Spleen (tissue), 11 donors: ENCODE data around the gene SLC22A1. TPM values are rescaled to one million over a fixed set of nuclear protein-coding genes. Genes with fewer than 3 reads are reported as not detected.

Experiments used
- DNase-seq: peaks from one replicate; pipeline ENCODE4 v3.0.0-alpha.2; 2020
- H3K27ac ChIP-seq, 8 donors: fragments of 200-600 bp; sonication (generic) in 7 of 8; 1 replicate in 4 of 8; 2 replicates in 4 of 8; pipeline versions ENCODE4 v1.5.0 to v1.8.0; 2016 to 2021; ENCODE audit warnings: inconsistent platforms in 4 of 8, mild to moderate bottlenecking in 4 of 8, moderate library complexity in 1 of 8
- H3K27me3 ChIP-seq, 7 donors: fragments of 200-600 bp; sonication (generic) in 6 of 7; replicated peaks in 1 of 7; 1 replicate in 4 of 7; 2 replicates in 3 of 7; pipeline versions ENCODE4 v1.5.0 to v1.8.0; 2016 to 2021; ENCODE audit warnings: inconsistent platforms in 3 of 7, mild to moderate bottlenecking in 1 of 7
- H3K36me3 ChIP-seq, 6 donors: fragments of 200-600 bp; sonication (generic) in 5 of 6; 1 replicate in 4 of 6; 2 replicates in 2 of 6; pipeline versions ENCODE4 v1.5.0 to v1.8.0; 2016 to 2021; ENCODE audit warnings: inconsistent platforms in 2 of 6
- H3K4me1 ChIP-seq, 6 donors: fragments of 200-600 bp; sonication (generic) in 5 of 6; 1 replicate in 3 of 6; 2 replicates in 3 of 6; pipeline versions ENCODE4 v1.5.0 to v1.8.0; 2016 to 2021; ENCODE audit warnings: inconsistent platforms in 3 of 6
- H3K4me3 ChIP-seq, 8 donors: fragments of 200-600 bp; sonication (generic) in 7 of 8; 1 replicate in 4 of 8; 2 replicates in 4 of 8; pipeline versions ENCODE4 v1.5.0 to v1.8.0; 2016 to 2021; ENCODE audit warnings: inconsistent platforms in 4 of 8, mild to moderate bottlenecking in 4 of 8, moderate library complexity in 2 of 8
- H3K9me3 ChIP-seq, 8 donors: fragments of 200-600 bp; sonication (generic) in 7 of 8; 1 replicate in 4 of 8; 2 replicates in 4 of 8; pipeline versions ENCODE4 v1.5.0 to v1.8.0; 2016 to 2021; ENCODE audit warnings: inconsistent platforms in 4 of 8
- POLR2A ChIP-seq, 3 donors: fragments of 450-650 bp; IDR thresholded peaks; one replicate each; pipeline ENCODE4 v1.5.1; 2017; ENCODE audit warnings: antibody characterized with exemption in 3 of 3, mild to moderate bottlenecking in 1 of 3
- POLR2AphosphoS5 ChIP-seq, 3 donors: sonication (generic); formaldehyde crosslinking; IDR thresholded peaks; one replicate each; pipeline ENCODE4 v1.5.1; 2017; ENCODE audit warnings: antibody characterized with exemption in 3 of 3
- WGBS, 5 donors: extraction: QIAGEN DNeasy Blood & Tissue Kit in 3 of 5; methylation state at CpG; one replicate each; pipeline versions ENCODE4 v1.1.5 to v1.1.7; 2013 to 2018; 5-methylcytosine and 5-hydroxymethylcytosine counted together
- intact Hi-C: fragments of 100-400 bp; cut with DNase I; formaldehyde crosslinking; loops from one replicate; pipeline ENCODE4 v1.15.0; 2023; ENCODE audit warnings: low total_unique reads
- polyA plus RNA-seq, 3 donors: library from polyadenylated mRNA; stranded (reverse); fragments of 200-250 nt; gene quantifications; one replicate each; pipeline ENCODE4 v1.2.1, GENCODE V29; 2013
- total RNA-seq, 7 donors: library from RNA; depleted of rRNA in 3 of 7; stranded (reverse); fragments of >200 nt in 3 of 7; fragmentation: NEBNext Ultra II Directional in 4 of 7; extraction: Animal tissue kit (Norgen Biotek cat#: 25700) in 4 of 7; gene quantifications; one replicate each; pipeline versions ENCODE4 v1.1.0 to v1.2.1, GENCODE V29; 2016 to 2021
- TF ChIP-seq, protein P1 (sequence below), 11 experiments: fragments of 200-600 bp in 7 of 11; fragments of 450-650 bp in 4 of 11; sonication (generic) in 4 of 11; IDR thresholded peaks in 8 of 11; conservative IDR thresholded peaks in 3 of 11; 1 replicate in 7 of 11; 2 replicates in 4 of 11; pipeline versions ENCODE4 v1.4.0 to v1.8.0; 2016 to 2021; ENCODE audit warnings: antibody characterized with exemption in 11 of 11, inconsistent platforms in 4 of 11, mild to moderate bottlenecking in 1 of 11
- donor health status: healthy with polysubstance abuse.
- donor health status: DM: no; HTN: no; CAD: no; lungs with moderate emphysema.
- donor health status: DM: no; HTN: no; CAD: no.
- donor health status: Bipolar disorder and iron deficiency.
- donor health status: healthy.
- donor health status: DM: no; HTN: no; CAD: no.
- donor health status: DM: yes; HTN: yes; CAD: no.

Gene SLC22A1
- total and polyA plus RNA-seq, 10 donors, result 0.23 to 6.1 (median 3.9) TPM

DNA sequence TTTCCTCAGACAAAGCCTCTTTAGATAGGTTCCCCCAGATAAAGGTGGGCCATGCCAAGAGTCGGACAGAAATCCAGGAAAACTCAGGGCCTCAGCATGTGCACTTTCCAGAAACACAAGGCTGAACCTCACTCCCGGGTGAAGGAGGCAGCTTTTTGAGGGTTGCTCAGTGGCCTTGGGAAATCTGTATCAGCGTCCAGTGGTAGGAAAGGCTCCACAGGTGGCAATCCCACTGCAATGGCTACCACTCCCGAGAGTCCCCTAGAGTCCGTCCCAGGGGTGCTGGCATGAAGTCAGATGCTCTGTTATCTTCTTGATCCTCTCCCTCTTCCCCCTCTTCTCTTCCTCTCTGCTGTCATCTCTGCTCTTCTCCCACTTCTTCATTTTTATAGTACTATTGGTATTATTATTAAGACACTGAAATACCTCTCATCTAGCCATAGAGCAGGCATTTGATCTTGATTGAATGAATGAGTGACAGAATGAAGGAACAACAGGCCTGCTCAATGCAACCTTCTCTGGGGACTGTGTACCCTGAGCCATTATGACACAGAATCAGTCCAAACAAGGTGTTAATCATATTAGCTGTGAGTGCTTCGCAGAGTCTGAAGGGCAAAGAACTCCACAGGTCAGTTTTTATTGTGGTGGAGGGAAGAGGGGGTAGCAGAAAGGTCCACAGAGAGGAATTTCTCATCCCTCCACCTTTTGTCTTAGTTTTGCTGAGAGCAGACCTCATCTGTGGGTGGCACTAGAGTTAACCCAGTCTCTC is 13.3 kb downstream of the SLC22A1 start:
- peaks cover 0 to 7% (median 3%) of the 10 kb centered on the region in 6 donors for H3K4me1 ChIP-seq
- no peaks in the 10 kb centered on the region for H3K9me3 ChIP-seq
- DNase-seq, result no peak
- no peaks in the 10 kb centered on the region for H3K27me3 ChIP-seq
- no peak overlapping the region for H3K27ac ChIP-seq
- H3K4me3 ChIP-seq, result no peak overlapping the region
- TF ChIP-seq POLR2AphosphoS5 (IDR thresholded peaks at IDR 0.05), result no peak
- TF ChIP-seq POLR2A (IDR thresholded peaks at IDR 0.05), result no peak
- TF ChIP-seq, protein P1, sequence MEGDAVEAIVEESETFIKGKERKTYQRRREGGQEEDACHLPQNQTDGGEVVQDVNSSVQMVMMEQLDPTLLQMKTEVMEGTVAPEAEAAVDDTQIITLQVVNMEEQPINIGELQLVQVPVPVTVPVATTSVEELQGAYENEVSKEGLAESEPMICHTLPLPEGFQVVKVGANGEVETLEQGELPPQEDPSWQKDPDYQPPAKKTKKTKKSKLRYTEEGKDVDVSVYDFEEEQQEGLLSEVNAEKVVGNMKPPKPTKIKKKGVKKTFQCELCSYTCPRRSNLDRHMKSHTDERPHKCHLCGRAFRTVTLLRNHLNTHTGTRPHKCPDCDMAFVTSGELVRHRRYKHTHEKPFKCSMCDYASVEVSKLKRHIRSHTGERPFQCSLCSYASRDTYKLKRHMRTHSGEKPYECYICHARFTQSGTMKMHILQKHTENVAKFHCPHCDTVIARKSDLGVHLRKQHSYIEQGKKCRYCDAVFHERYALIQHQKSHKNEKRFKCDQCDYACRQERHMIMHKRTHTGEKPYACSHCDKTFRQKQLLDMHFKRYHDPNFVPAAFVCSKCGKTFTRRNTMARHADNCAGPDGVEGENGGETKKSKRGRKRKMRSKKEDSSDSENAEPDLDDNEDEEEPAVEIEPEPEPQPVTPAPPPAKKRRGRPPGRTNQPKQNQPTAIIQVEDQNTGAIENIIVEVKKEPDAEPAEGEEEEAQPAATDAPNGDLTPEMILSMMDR (IDR thresholded peaks at IDR 0.05 in 8 of 11, conservative IDR thresholded peaks at IDR 0.05 in 3 of 11), result no peak
- intact Hi-C loops, result loop anchor here (5.0 to 10.0 kb wide), 2 partner anchors 322 to 400 kb away; no protein-coding TSS in a partner anchor
- 82 to 90% (median 84%) methylated on average over 6 of the region's 6 CpGs for WGBS, 5 donors
- peaks cover 0 to 6% (median 0%) of the 10 kb centered on the region in 6 donors for H3K36me3 ChIP-seq

DNA sequence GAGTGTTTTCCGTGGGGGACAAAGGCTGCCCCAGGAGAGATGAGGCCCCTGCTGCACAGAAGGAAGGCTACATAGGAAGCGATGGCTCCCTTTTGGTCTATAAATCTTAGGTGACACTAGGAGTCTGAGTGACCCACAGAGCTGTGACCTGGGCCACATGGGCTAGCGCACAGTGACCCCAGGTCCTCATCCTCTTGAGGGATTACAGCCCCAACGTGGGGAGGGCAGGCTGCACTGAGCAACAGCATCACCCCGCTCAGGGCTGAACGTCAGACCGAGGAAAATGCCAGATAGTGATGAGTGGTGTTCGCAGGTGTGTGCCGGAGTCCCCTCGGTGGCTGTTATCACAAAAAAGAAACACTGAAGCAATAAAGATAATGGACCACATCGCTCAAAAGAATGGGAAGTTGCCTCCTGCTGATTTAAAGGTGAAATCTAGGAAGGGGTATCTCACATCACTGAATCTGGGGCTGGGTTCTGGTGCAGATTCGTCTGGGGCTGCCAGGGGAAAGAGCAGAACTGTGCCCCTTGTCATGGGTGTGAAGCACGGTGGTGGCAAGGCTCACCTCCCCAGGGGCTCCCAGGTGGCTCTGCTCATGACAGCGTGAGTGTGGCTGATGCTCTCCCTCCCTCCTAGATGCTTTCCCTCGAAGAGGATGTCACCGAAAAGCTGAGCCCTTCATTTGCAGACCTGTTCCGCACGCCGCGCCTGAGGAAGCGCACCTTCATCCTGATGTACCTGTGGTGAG is 14.5 kb downstream of the SLC22A1 start:
- intact Hi-C loops, result loop anchor here (5.0 to 10.0 kb wide), 2 partner anchors 321 to 399 kb away; no protein-coding TSS in a partner anchor
- Histone ChIP-seq H3K27me3 (no peaks in the 10 kb centered on the region), H3K27ac (no peak overlapping the region), H3K9me3 (no peaks in the 10 kb centered on the region), H3K4me1 (peaks cover 0 to 7% (median 3%) of the 10 kb centered on the region in 6 donors), H3K36me3 (peaks cover 0 to 6% (median 0%) of the 10 kb centered on the region in 6 donors), H3K4me3 (no peak overlapping the region)
- TF ChIP-seq POLR2A (IDR thresholded peaks at IDR 0.05), result no peak
- TF ChIP-seq POLR2AphosphoS5 (IDR thresholded peaks at IDR 0.05), result no peak
- TF ChIP-seq, protein P1 (IDR thresholded peaks at IDR 0.05 in 8 of 11, conservative IDR thresholded peaks at IDR 0.05 in 3 of 11), result no peak
- WGBS, 5 donors, result 68 to 72% (median 69%) methylated on average over 21 of the region's 21 CpGs
- no peak for DNase-seq

DNA sequence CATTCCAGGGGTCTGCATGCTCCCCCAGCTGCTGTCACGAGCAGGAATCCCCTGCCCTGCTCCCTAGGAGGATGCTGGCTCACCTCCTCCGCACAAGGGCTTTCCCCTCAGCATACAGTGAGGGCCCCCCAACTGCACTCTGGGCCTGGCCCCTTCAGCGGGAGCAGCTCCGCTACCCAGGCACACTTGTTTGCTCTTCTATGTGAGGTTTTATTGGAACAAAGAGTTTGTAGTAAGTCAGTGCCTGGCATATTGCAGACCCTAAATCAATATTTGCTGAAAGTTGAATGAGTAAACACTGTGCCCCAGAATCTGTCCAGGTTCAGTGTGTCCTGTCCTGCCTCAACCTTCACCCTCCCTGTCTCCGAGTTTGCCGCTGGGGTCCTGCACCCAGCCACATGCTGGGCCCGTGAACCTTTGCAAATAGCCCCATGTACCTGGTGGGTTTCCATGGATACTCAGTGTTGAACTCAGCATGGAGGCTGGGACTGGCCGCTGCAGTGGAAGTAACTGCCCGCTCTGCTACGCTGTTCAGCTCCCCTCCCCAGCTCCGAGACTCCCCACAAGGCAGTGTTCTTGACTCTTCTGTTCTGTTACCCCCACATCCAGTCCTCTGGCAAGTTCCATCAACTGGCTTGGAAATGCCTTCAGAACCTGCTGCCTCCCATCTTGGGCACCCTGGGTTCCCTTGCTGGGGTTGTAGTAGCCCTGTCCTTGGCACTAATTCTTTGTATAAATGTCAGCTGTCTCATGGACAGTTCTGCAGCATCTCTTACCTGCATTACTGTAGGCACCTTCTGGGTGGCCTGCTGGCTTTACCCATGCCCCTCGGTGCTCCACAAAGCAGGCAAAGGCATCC is 15.7 kb downstream of the SLC22A1 start:
- intact Hi-C loops, result loop anchor here (5.0 to 10.0 kb wide), 2 partner anchors 320 to 397 kb away; no protein-coding TSS in a partner anchor
- DNase-seq, result no peak
- no peak overlapping the region for H3K4me3 ChIP-seq
- H3K9me3 ChIP-seq, result no peaks in the 10 kb centered on the region
- TF ChIP-seq POLR2AphosphoS5 (IDR thresholded peaks at IDR 0.05), result no peak
- 55 to 67% (median 64%) methylated on average over 11 to 12 of the region's 12 CpGs for WGBS, 5 donors
- peaks cover 0 to 7% (median 3%) of the 10 kb centered on the region in 6 donors for H3K4me1 ChIP-seq
- H3K27ac ChIP-seq, result no peak overlapping the region
- H3K27me3 ChIP-seq, result no peaks in the 10 kb centered on the region
- peaks cover 0 to 6% (median 0%) of the 10 kb centered on the region in 6 donors for H3K36me3 ChIP-seq
